Cardiac fibroblast (primary cell): ENCODE measurements around the gene ALOX5.

Source experiments
- DNase-seq, 2 donors: peaks; one replicate each; pipeline versions ENCODE4 v3.0.0 to v3.0.0-alpha.2; 2010; ENCODE audit warnings: low read depth in 2 of 2
- H3K4me3 ChIP-seq, 2 donors: replicated peaks in 1 of 2; 1 replicate in 1 of 2; 2 replicates in 1 of 2; pipeline ENCODE4 v1.5.1; 2011; ENCODE audit warnings: low read depth in 2 of 2, low read length in 2 of 2, mild to moderate bottlenecking in 2 of 2, moderate library complexity in 1 of 2
- TF ChIP-seq, protein P1 (sequence below): IDR thresholded peaks from one replicate; pipeline ENCODE4 v1.5.1; 2011; ENCODE audit warnings: low read depth, mild to moderate bottlenecking, low read length, inconsistent platforms

Gene ALOX5

DNA sequence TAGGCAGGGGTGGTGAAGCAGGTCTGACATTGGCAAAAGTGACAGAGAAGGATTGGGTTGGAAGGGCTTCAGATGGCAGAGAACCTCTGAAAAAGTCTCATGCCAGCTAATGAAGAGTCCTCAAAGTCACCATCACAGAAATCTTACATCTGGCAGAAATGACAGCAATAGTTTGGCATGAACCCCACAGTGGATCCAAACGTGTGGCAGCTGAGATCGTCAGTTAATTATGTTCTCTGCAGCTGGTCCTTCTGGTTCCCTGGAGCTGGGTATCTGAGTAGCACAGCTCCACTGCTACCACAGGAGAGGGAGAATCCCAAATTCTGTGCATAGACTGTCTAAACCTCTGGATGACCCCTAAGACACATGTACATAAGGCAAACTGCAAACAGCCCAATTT lies 73.4 kb downstream of the ALOX5 start:
- no peak for DNase-seq
- TF ChIP-seq, protein P1, sequence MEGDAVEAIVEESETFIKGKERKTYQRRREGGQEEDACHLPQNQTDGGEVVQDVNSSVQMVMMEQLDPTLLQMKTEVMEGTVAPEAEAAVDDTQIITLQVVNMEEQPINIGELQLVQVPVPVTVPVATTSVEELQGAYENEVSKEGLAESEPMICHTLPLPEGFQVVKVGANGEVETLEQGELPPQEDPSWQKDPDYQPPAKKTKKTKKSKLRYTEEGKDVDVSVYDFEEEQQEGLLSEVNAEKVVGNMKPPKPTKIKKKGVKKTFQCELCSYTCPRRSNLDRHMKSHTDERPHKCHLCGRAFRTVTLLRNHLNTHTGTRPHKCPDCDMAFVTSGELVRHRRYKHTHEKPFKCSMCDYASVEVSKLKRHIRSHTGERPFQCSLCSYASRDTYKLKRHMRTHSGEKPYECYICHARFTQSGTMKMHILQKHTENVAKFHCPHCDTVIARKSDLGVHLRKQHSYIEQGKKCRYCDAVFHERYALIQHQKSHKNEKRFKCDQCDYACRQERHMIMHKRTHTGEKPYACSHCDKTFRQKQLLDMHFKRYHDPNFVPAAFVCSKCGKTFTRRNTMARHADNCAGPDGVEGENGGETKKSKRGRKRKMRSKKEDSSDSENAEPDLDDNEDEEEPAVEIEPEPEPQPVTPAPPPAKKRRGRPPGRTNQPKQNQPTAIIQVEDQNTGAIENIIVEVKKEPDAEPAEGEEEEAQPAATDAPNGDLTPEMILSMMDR, result no peak
- H3K4me3 ChIP-seq, result no peak overlapping the region

DNA sequence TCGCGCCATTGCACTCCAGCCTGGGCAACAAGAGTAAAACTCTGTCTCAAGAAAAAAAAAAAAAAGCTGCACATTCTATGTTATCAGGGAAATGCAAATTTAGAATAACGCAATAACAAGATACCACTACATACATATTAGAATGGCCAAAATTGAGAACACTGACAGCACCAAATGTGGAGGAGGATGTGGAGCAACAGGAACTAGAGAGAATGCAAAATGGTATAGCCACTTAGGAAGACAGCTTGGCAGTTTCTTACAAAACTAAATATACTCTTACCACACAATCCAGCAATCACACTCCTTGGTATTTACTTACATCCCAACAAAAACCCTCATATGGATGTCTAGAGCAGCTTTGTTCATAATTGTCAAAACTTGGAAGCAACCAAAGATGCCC lies 76.8 kb downstream of the ALOX5 start:
- TF ChIP-seq, protein P1, result no peak
- H3K4me3 ChIP-seq, result no peak overlapping the region
- no peak for DNase-seq

DNA sequence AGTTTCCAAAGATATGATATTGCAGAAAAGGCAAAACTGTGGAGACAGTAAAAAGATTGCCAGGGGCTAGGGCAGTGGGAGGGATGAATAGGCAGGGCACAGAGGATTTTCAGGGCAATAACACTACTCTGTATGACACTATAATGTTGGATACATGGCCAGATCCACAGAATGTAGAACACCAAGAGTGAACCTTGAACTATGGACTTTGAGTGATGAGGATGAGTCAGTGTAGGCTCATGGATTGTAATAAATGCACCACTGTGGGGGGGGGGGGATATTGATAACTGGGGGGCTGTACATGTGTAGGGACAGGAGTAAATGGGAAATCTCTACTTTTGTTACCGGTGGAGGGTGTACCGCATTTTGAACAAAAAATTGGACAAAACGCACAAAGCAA lies 77.4 kb downstream of the ALOX5 start:
- no peak overlapping the region for H3K4me3 ChIP-seq
- no peak for DNase-seq
- TF ChIP-seq, protein P1, result no peak

DNA sequence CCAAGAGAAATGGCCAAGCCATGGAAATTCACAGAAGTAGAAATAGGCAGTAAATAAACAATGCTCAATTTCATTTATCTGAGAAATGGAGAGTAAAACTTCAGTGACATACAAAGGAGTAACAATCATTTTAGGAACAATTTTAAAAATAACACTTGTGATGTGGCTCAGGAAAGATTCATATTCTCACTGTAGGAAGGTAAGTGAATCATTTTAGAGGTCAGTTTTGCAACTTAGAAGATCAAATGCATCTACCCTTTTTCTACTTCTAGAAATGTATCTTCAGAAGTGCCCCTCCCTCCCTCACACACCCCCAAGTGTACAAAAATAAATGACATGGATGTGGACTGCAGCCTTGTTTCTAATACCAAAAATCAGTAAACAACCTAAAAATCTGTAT lies 78.3 kb downstream of the ALOX5 start:
- H3K4me3 ChIP-seq, result no peak overlapping the region
- TF ChIP-seq, protein P1, result no peak
- no peak for DNase-seq

DNA sequence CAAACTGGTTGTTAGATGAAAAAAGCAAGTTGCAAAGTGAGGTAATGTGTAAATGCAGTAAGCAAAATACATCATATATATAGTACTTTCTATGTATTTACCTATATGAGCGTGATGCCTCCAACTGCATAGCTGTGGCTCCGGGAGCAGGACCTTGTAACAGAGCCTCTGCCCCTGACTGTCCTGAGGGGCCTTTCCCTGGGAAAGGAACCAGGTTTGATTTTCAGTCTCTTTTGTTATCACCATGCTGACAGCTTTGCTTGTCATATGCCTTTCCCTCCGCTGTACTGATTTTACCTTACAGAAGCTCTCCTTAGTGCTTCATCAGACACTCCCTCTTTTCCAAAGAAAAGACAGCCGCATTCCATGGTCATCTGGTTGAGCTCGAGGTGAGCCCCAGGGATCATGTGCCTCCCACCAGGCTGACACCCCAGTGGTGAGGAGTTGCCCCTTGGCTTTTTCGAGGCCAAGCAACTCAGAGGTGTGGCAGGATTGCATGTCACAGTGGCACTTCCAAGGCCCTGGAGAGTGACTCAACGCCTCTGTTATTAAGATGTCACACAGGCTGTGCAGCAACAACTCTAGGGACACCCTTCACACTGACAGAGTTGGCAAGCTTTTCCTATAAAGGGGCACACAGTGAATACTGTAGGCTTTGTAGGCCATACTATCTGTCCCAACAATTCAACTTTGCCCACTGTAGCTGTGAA lies 78.9 kb downstream of the ALOX5 start:
- TF ChIP-seq, protein P1, result no peak
- H3K4me3 ChIP-seq, result no peak overlapping the region
- no peak for DNase-seq

DNA sequence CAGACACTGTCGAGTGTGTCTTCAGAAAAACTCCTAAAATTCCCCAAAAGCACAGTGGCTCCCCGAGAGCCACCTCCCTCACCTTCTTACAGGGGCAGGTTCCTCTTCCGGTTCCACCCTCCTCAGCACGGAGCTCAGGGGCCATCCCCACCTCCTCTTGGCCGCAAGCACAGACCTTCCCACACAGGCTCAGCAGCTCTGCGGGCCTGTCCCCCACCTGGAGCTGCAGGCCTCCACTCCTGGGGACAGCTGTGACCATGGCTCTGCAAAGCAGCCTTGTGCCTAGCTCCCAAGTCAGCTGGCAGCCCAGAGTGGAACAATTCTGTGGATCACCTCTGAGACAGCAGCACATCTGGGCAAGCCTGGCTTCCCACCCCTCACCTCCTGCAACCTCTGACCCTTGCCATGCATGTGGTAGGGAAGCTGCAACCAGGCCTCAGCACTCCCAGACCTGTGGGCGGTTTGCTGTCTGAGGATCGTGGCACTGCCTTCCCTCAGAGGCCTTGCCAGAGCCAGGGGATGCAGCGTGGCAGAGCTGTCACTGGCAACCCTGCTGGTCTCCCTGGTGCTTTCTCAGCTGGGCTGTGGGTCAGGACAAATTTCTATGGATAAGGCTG lies 79.7 kb downstream of the ALOX5 start:
- H3K4me3 ChIP-seq, result no peak overlapping the region
- no peak for DNase-seq
- TF ChIP-seq, protein P1, result no peak
